Measurements from ENCODE around the gene ASNSD1.

DNA sequence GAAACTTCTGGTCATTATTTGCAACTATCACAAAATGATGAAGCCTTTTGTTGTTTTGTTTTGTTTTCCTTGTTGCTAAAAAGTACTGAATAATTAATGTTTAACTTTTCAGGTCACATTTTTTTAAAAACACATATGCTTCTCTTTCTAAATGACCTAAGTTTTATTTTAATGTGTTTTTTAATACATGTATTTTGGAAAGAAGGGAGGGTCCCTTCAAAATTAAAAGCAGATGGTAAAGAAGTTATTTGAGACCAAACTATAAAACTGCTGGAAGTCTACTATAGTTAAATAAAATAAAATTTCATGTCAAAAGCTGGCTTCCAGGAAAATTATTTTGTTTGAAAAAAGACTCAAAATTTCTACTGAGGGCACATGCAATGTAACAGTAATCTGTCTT, 39.5 kb upstream of the ASNSD1 start:
- TF ChIP-seq, protein P1, sequence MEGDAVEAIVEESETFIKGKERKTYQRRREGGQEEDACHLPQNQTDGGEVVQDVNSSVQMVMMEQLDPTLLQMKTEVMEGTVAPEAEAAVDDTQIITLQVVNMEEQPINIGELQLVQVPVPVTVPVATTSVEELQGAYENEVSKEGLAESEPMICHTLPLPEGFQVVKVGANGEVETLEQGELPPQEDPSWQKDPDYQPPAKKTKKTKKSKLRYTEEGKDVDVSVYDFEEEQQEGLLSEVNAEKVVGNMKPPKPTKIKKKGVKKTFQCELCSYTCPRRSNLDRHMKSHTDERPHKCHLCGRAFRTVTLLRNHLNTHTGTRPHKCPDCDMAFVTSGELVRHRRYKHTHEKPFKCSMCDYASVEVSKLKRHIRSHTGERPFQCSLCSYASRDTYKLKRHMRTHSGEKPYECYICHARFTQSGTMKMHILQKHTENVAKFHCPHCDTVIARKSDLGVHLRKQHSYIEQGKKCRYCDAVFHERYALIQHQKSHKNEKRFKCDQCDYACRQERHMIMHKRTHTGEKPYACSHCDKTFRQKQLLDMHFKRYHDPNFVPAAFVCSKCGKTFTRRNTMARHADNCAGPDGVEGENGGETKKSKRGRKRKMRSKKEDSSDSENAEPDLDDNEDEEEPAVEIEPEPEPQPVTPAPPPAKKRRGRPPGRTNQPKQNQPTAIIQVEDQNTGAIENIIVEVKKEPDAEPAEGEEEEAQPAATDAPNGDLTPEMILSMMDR (conservative IDR thresholded peaks at IDR 0.05; ENCODE audit: low read depth, low read length) = no peak
- TF ChIP-seq EZH2 (IDR thresholded peaks at IDR 0.05; ENCODE audit: low read length, unreplicated experiment) = no peak
- TF ChIP-seq EZH2phosphoT487 (IDR thresholded peaks at IDR 0.05; ENCODE audit: borderline replicate concordance, low read length) = no peak
